AG04449 (cell line): ENCODE data around the gene PCGF3.

Source experiments
- CTCF ChIA-PET: fragments of 350-600 bp; formaldehyde crosslinking; extraction: SDS; loops from one replicate; lab custom pipeline; 2021; ENCODE audit warnings: antibody characterized with exemption; lab: Yijun Ruan, JAX
- POLR2A ChIA-PET: fragments of 400-600, 350-600 bp; formaldehyde crosslinking; extraction: SDS; loops from one replicate; lab custom pipeline; 2020; ENCODE audit warnings: antibody characterized with exemption, inconsistent platforms; lab: Yijun Ruan, JAX
- DNase-seq: peaks from one replicate; pipeline ENCODE4 v3.0.0-alpha.2; 2010; ENCODE audit warnings: low read depth, low spot score
- H3K4me3 ChIP-seq: 2 replicates; pipeline ENCODE4 v1.5.1; 2011; ENCODE audit warnings: low read depth, mild to moderate bottlenecking, control low read depth, low read length
- CTCF ChIP-seq: IDR thresholded peaks from one replicate; pipeline ENCODE4 v1.5.1; 2011; ENCODE audit warnings: mild to moderate bottlenecking, moderate library complexity, low read length, control low read depth, inconsistent platforms; ENCODE audit not compliant: insufficient read depth; ENCODE audit errors: missing control alignments

The PCGF3 gene

GRCh38 chr4:714087-714486 is 8.5 kb downstream of the PCGF3 start:
- no peak for DNase-seq
- POLR2A ChIA-PET: no interaction called here
- no peak for TF ChIP-seq CTCF
- no peak overlapping the region for H3K4me3 ChIP-seq
- CTCF ChIA-PET: no interaction called here

GRCh38 chr4:717601-718320 is 12.1 kb downstream of the PCGF3 start:
- no peak for DNase-seq
- ChIA-PET POLR2A (no interaction called here), CTCF (interaction anchor here (1.5 kb wide), 1 partner anchor 25 kb away, joined by 6 read pairs; no protein-coding TSS in a partner anchor)
- no peak for TF ChIP-seq CTCF
- no peak overlapping the region for H3K4me3 ChIP-seq

GRCh38 chr4:718460-718859 is 12.8 kb downstream of the PCGF3 start:
- CTCF ChIA-PET: interaction anchor here (1.5 kb wide), 1 partner anchor 24 kb away, joined by 6 read pairs; no protein-coding TSS in a partner anchor
- no peak for TF ChIP-seq CTCF
- POLR2A ChIA-PET: no interaction called here
- DNase-seq: no peak
- H3K4me3 ChIP-seq: no peak overlapping the region

- no peak for DNase-seq
- ChIA-PET CTCF (interaction anchor here (0.7 to 1.9 kb wide), 3 partner anchors 11 to 22 kb away, joined by 3 to 7 read pairs (median 6); no protein-coding TSS in a partner anchor), POLR2A (no interaction called here)
- H3K4me3 ChIP-seq: no peak overlapping the region
- TF ChIP-seq CTCF: no peak
These were observed 14.7 kb downstream of the PCGF3 start for GRCh38 chr4:720111-720860.

DNA sequence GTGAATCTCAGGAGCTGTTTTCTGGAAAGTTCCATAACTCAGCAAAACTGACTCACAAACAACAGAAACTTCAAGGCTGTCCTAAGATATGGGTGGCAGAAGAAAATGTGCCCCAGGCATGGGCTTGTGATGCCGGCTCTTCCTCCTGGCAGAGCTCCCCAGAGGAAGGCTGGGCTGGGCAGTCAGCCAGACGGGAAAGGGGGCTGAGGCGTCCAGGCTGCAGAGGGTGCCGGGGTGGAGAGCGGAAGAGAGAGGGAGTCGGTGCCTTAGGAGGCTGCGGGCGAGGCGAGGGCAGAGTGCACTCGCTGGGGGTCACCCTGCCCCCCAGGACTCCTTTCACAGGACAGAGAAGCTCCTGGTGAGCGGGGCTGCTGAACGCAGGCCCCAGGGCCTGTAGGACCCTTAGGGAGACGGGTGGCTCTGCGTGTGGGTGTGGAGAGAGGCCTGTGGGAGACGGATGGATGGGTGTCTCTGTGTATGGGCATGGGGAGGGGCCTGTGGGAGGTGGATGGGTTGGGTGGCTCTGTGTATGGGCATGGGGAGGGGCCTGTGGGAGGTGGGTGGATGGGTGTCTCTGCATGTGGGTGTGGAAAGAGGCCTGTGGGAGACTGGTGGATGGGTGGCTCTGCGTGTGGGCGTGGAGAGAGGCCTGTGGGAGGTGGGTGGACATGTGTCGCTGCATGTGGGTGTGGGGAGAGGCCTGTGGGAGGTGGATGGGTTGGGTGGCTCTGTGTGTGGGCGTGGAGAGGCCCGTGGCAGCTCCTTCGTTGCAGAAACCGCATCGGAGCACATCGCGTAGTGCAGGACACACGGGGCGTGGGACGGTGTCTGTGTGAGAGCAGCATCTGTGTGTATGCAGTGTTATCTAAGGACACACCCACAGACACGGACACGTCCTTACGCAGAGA is 15.9 kb downstream of the PCGF3 start:
- DNase-seq: no peak
- CTCF ChIA-PET: interaction anchor here (1.3 kb wide), 1 partner anchor 21 kb away, joined by 4 read pairs; no protein-coding TSS in a partner anchor
- POLR2A ChIA-PET: no interaction called here

More for the DNA sequence above, 15.9 kb downstream of the PCGF3 start:
- H3K4me3 ChIP-seq: no peak overlapping the region
- no peak for TF ChIP-seq CTCF
